HFFc6 (cell line): ENCODE results near the gene FRMD4A. TPM values are rescaled to one million over a fixed set of nuclear protein-coding genes. Genes with fewer than 3 reads are reported as not detected.

Source experiments
- DNase-seq: peaks from one replicate; pipeline ENCODE4 v3.0.0-alpha.2; 2018
- H3K27ac Mint-ChIP-seq: 2 replicates; pipeline ENCODE4 v1.8.0; 2020; ENCODE audit warnings: mild to moderate bottlenecking, mixed read lengths
- H3K27me3 Mint-ChIP-seq: 2 replicates; pipeline ENCODE4 v1.8.0; 2021; ENCODE audit warnings: mild to moderate bottlenecking, moderate library complexity, mixed read lengths; ENCODE audit not compliant: insufficient read depth
- H3K36me3 Mint-ChIP-seq: 2 replicates; pipeline ENCODE4 v1.8.0; 2021; ENCODE audit warnings: low read depth, mixed read lengths
- H3K4me1 Mint-ChIP-seq: 2 replicates; pipeline ENCODE4 v1.8.0; 2020; ENCODE audit warnings: low read depth, mixed read lengths
- H3K4me3 Mint-ChIP-seq: 2 replicates; pipeline ENCODE4 v1.8.0; 2020; ENCODE audit warnings: mild to moderate bottlenecking, moderate library complexity, mixed read lengths
- H3K9me3 Mint-ChIP-seq: 2 replicates; pipeline ENCODE4 v1.8.0; 2020; ENCODE audit warnings: mild to moderate bottlenecking, mixed read lengths
- total RNA-seq, 6 experiments: library from RNA; stranded (reverse); fragmentation: NEBNext Ultra II Directional; extraction: Animal tissue kit (Norgen Biotek cat#: 25700); gene quantifications; 2 replicates in 1 of 6; 3 replicates in 5 of 6; pipeline ENCODE4 v1.2.3, GENCODE V29; 2021
- TF ChIP-seq, protein P1 (sequence below): fragments of 200-600 bp; sonication (generic); IDR thresholded peaks from 2 replicates; pipeline ENCODE4 v1.5.0; 2021; ENCODE audit warnings: antibody characterized with exemption, mild to moderate bottlenecking

The FRMD4A gene
- total RNA-seq, 6 experiments from 2014 or later = 76.7 to 117 (median 92.3) TPM

DNA sequence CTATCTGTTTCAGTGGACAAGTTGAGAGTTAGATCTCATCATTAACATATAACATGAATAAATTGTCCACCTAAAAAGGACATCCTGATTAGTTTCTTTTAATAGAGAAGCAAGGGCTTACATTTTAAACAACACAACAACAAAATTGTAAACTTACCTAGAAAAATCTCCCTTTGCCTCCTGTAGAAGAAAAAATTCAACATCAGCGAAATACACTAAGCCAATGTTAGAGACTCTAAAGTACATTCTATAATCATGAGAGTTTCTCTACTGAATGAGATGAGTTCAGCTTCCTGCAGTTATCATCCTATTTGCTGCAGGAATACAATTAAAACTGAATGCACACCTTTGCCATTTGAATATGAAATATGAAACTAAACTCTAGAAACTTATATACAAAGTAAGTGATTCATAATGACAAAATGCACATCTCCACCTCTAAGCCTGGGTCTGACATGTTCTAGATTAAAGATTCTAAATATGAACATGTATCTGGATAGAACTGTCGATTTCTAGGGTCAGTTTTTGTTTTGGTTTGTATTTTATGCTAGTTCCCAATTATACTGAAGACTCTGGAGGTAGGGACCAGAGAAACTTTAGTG lies 569.1 kb downstream of the FRMD4A start:
- no peak overlapping the region for H3K4me3 Mint-ChIP-seq
- H3K27ac Mint-ChIP-seq = no peak overlapping the region
- H3K27me3 Mint-ChIP-seq = no peaks in the 10 kb centered on the region; the same call in 1 of the 2 replicates
- H3K9me3 Mint-ChIP-seq = no peaks in the 10 kb centered on the region
- TF ChIP-seq, protein P1, sequence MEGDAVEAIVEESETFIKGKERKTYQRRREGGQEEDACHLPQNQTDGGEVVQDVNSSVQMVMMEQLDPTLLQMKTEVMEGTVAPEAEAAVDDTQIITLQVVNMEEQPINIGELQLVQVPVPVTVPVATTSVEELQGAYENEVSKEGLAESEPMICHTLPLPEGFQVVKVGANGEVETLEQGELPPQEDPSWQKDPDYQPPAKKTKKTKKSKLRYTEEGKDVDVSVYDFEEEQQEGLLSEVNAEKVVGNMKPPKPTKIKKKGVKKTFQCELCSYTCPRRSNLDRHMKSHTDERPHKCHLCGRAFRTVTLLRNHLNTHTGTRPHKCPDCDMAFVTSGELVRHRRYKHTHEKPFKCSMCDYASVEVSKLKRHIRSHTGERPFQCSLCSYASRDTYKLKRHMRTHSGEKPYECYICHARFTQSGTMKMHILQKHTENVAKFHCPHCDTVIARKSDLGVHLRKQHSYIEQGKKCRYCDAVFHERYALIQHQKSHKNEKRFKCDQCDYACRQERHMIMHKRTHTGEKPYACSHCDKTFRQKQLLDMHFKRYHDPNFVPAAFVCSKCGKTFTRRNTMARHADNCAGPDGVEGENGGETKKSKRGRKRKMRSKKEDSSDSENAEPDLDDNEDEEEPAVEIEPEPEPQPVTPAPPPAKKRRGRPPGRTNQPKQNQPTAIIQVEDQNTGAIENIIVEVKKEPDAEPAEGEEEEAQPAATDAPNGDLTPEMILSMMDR = no peak
- peaks cover 58% of the 10 kb centered on the region for H3K36me3 Mint-ChIP-seq
- peaks cover 70% of the 10 kb centered on the region for H3K4me1 Mint-ChIP-seq
- no peak for DNase-seq

- Mint-ChIP-seq H3K9me3 (no peaks in the 10 kb centered on the region), H3K4me1 (peaks cover 73% of the 10 kb centered on the region), H3K4me3 (no peak overlapping the region), H3K36me3 (peaks cover 48% of the 10 kb centered on the region), H3K27me3 (no peaks in the 10 kb centered on the region; the same call in 1 of the 2 replicates), H3K27ac (peak overlapping the region; percentile 85)
- TF ChIP-seq, protein P1 = no peak
- no peak for DNase-seq
These were observed 571.6 kb downstream of the FRMD4A start for GRCh38 chr10:13759168-13759567.

GRCh38 chr10:13758756-13759155 lies 572.0 kb downstream of the FRMD4A start:
- H3K9me3 Mint-ChIP-seq = no peaks in the 10 kb centered on the region
- TF ChIP-seq, protein P1 = no peak
- DNase-seq = no peak
- peaks cover 48% of the 10 kb centered on the region for H3K36me3 Mint-ChIP-seq
- no peaks in the 10 kb centered on the region; the same call in 1 of the 2 replicates for H3K27me3 Mint-ChIP-seq
- peak overlapping the region; percentile 90 for H3K27ac Mint-ChIP-seq
- 0 out of 2 replicates have a peak overlapping the region, but pooled peaks have one; percentile 8 for H3K4me3 Mint-ChIP-seq
- peaks cover 75% of the 10 kb centered on the region for H3K4me1 Mint-ChIP-seq

GRCh38 chr10:13758312-13758711 lies 572.4 kb downstream of the FRMD4A start:
- H3K9me3 Mint-ChIP-seq = no peaks in the 10 kb centered on the region
- TF ChIP-seq, protein P1 = no peak
- H3K36me3 Mint-ChIP-seq = peaks cover 48% of the 10 kb centered on the region
- H3K27ac Mint-ChIP-seq = peak overlapping the region; percentile 90
- peak; percentile 65 for DNase-seq
- peaks cover 75% of the 10 kb centered on the region for H3K4me1 Mint-ChIP-seq
- H3K4me3 Mint-ChIP-seq = peak overlapping the region; percentile 8; the same call in 1 of the 2 replicates
- no peaks in the 10 kb centered on the region; the same call in 1 of the 2 replicates for H3K27me3 Mint-ChIP-seq

GRCh38 chr10:13754277-13754676 lies 576.4 kb downstream of the FRMD4A start:
- H3K4me3 Mint-ChIP-seq = no peak overlapping the region
- no peak for DNase-seq
- peaks cover 47% of the 10 kb centered on the region for H3K36me3 Mint-ChIP-seq
- peaks cover 2% of the 10 kb centered on the region; the same call in 1 of the 2 replicates for H3K27me3 Mint-ChIP-seq
- no peaks in the 10 kb centered on the region for H3K9me3 Mint-ChIP-seq
- H3K4me1 Mint-ChIP-seq = peaks cover 41% of the 10 kb centered on the region
- TF ChIP-seq, protein P1 = no peak
- H3K27ac Mint-ChIP-seq = no peak overlapping the region; the same call in 1 of the 2 replicates
